ENCODE measurements around the gene TPBGL. TPM values are rescaled to one million over a fixed set of nuclear protein-coding genes. Genes with fewer than 3 reads are reported as not detected.

Gene TPBGL
- total and polyA plus RNA-seq, 2 of the 4 experiments (the other 2 are of a cell fraction): not detected

GRCh38 chr11:75238595-75239440 lies 1.8 kb upstream of the TPBGL start (continued):
- TF ChIP-seq RCOR1 (IDR thresholded peaks at IDR 0.05; ENCODE audit: insufficient replicate concordance, low read length): no peak

DNA sequence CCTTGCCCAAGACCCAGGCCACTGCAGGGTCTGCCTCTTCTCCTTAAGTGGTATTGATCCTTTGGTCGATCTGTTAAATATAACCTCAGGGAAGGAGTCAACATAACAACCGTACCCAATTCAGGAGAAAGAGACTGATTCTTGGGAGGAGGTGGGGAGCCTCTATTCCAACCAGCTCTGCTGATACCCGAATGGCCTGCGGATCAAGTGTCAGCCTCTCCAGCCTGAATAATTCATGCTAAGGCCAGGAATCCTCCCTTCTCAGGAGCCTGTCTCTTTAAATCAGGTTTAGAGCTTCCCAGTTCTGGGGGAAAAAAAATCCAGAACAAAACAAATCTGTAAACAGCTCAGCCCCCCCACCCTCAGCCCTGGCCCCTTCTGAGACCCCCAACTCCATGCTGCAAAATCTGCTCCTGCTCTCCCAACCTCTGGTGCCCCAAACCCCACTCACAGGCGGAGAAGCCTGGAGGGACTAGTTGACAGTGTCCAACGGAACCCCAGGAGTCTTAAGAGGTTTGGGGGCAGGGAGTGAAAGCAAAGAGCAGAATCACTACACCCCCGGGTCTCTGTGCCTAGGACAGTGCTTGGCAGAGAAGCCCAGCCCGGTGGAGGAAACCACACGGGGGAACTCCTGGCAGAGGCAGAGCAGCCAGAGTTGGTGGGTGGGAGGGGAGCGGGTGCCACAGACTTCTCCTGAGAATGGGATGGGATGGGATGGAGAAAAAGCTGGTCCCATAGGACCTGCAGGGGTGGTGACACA lies 863 bp upstream of the TPBGL start:
- H3K36me3 ChIP-seq (ENCODE audit: control insufficient read depth, insufficient read depth, low read length): no peaks in the 10 kb centered on the region
- no peak overlapping the region for H3K27ac ChIP-seq (ENCODE audit: insufficient read depth, low read length)
- POLR2A ChIA-PET (ENCODE audit: unreplicated experiment): no interaction called here
- no peak overlapping the region for H3K4me2 ChIP-seq (ENCODE audit: low read depth, low read length)
- no peak overlapping the region for H2BK120ac ChIP-seq (ENCODE audit: low read depth, low read length)
- no peak overlapping the region for H4K91ac ChIP-seq (ENCODE audit: insufficient read depth, low read depth, low read length)
- no peak overlapping the region for H3K14ac ChIP-seq (replicated peaks; ENCODE audit: low read depth, low read length)
- no peaks in the 10 kb centered on the region for H3K4me1 ChIP-seq (ENCODE audit: control insufficient read depth, insufficient read depth, low read length)
- H3K56ac ChIP-seq (ENCODE audit: extremely low read depth, insufficient read depth, low read length): no peak overlapping the region
- H2AK9ac ChIP-seq (replicated peaks; ENCODE audit: low read depth, low read length, poor library complexity): no peak overlapping the region
- CTCF ChIA-PET: interaction anchor here (1.3 kb wide), 1 partner anchor 99 kb away, joined by 3 read pairs; no protein-coding TSS in a partner anchor
- no peak overlapping the region for H4K5ac ChIP-seq (ENCODE audit: low read depth, low read length)
- no peak overlapping the region for H2BK20ac ChIP-seq (ENCODE audit: low read depth, low read length)
- H3K23ac ChIP-seq (ENCODE audit: low read depth, low read length): no peak overlapping the region
- no peaks in the 10 kb centered on the region; the same call in 1 of the 2 replicates for H4K20me1 ChIP-seq (ENCODE audit: insufficient read depth, low read length)
- H2BK15ac ChIP-seq (ENCODE audit: low read depth, low read length): no peak overlapping the region
- intact Hi-C loops (cut with micrococcal nuclease): loop anchor here (2.0 kb wide), 2 partner anchors 95 to 217 kb away; no protein-coding TSS in a partner anchor
- in situ Hi-C loops (cut with MboI; ENCODE audit: low sequenced_read_pairs): no loop called here
- H3K9me3 ChIP-seq (ENCODE audit: control insufficient read depth, insufficient read depth, low read length): no peaks in the 10 kb centered on the region
- H3K4me3 ChIP-seq (ENCODE audit: insufficient read depth, low read depth, low read length): no peak overlapping the region
- dilution Hi-C loops (cut with HindIII; ENCODE audit: low sequenced_read_pairs, unreplicated experiment): no loop called here
- H2BK5ac ChIP-seq (ENCODE audit: low read depth, low read length, poor library complexity, severe bottlenecking): no peak overlapping the region
- no peak overlapping the region for H2AFZ ChIP-seq (replicated peaks; ENCODE audit: low read length, poor library complexity)
- no peaks in the 10 kb centered on the region for H3K79me1 ChIP-seq (ENCODE audit: low read depth in 1 of 2, low read length in 2 of 2)
- H3K4ac ChIP-seq (ENCODE audit: low read depth, low read length): no peak overlapping the region
- H4K8ac ChIP-seq (ENCODE audit: low read depth in 2 of 2, low read length in 2 of 2): no peak overlapping the region
- H2AK5ac ChIP-seq (ENCODE audit: low read depth, low read length): no peak overlapping the region
- no peak for ATAC-seq (ENCODE audit: low read depth)
- H3K9ac ChIP-seq (ENCODE audit: low read depth, low read length): no peak overlapping the region
- H3K18ac ChIP-seq (ENCODE audit: low read depth, low read length): no peak overlapping the region
- H3K9me1 ChIP-seq (ENCODE audit: insufficient read depth, low read length): no peaks in the 10 kb centered on the region
- DNase-seq: no peak
- BruUV-seq (replicated peaks): no TSS peak
- H3K27me3 ChIP-seq (ENCODE audit: control insufficient read depth, insufficient read depth, low read length): peaks cover 76% of the 10 kb centered on the region
- WGBS, 2 experiments (ENCODE audit: extremely low coverage in 2 of 2, insufficient read length in 1 of 2): no CpG with 5 or more reads among the region's 10 CpGs
- TF ChIP-seq MAZ (IDR thresholded peaks at IDR 0.05; ENCODE audit: borderline replicate concordance, low read depth, low read length) (no peak), FOS (IDR thresholded peaks at IDR 0.05; ENCODE audit: low read depth, low read length) (no peak), POLR2A (IDR thresholded peaks at IDR 0.05; ENCODE audit: low read depth, low read length) (no peak), RFX5 (IDR thresholded peaks at IDR 0.05; ENCODE audit: low read depth, low read length) (no peak), RAD21 (IDR thresholded peaks at IDR 0.05; ENCODE audit: low read length) (no peak), CHD1 (IDR thresholded peaks at IDR 0.05; ENCODE audit: low read depth, low read length) (no peak), BHLHE40 (IDR thresholded peaks at IDR 0.05; ENCODE audit: low read depth, low read length) (no peak), MXI1 (IDR thresholded peaks at IDR 0.05; ENCODE audit: borderline replicate concordance, low read depth, low read length) (no peak), MAFK (IDR thresholded peaks at IDR 0.05; ENCODE audit: low read depth, low read length) (no peak), SMC3 (IDR thresholded peaks at IDR 0.05; ENCODE audit: low read depth, low read length) (no peak), CTCF (conservative IDR thresholded peaks at IDR 0.05; ENCODE audit: low read depth, low read length) (no peak)
- TF ChIP-seq, protein P1, sequence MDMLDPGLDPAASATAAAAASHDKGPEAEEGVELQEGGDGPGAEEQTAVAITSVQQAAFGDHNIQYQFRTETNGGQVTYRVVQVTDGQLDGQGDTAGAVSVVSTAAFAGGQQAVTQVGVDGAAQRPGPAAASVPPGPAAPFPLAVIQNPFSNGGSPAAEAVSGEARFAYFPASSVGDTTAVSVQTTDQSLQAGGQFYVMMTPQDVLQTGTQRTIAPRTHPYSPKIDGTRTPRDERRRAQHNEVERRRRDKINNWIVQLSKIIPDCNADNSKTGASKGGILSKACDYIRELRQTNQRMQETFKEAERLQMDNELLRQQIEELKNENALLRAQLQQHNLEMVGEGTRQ (IDR thresholded peaks at IDR 0.05; ENCODE audit: low read depth, low read length): no peak

Measured in IMR-90 (cell line).